DOHH2 (cell line): ENCODE measurements around the gene KLHL26.

Experiments
- H3F3A ChIP-seq: fragments of 200-600 bp; sonication (generic), shearing (Covaris generic); 2 replicates; pipeline ENCODE4 v1.6.0; 2016; ENCODE audit warnings: antibody characterized with exemption, mild to moderate bottlenecking; ENCODE audit not compliant: control insufficient read depth, insufficient read depth
- H3K27ac ChIP-seq: fragments of 200-600 bp; sonication (generic); 2 replicates; pipeline ENCODE4 v1.5.1; 2014; ENCODE audit warnings: low read depth, mild to moderate bottlenecking, low read length, moderate library complexity
- H3K27me3 ChIP-seq: fragments of 200-600 bp; sonication (generic); 2 replicates; pipeline ENCODE4 v1.6.1; 2014; ENCODE audit warnings: mild to moderate bottlenecking, low read length, mixed read lengths; ENCODE audit not compliant: control insufficient read depth
- H3K36me3 ChIP-seq: fragments of 200-600 bp; sonication (generic); 2 replicates; pipeline ENCODE4 v1.6.1; 2014; ENCODE audit warnings: mild to moderate bottlenecking, low read length, moderate library complexity, mixed read lengths; ENCODE audit not compliant: control insufficient read depth
- H3K4me1 ChIP-seq: fragments of 200-600 bp; sonication (generic); 2 replicates; pipeline ENCODE4 v1.6.1; 2014; ENCODE audit warnings: mild to moderate bottlenecking, low read length, mixed read lengths; ENCODE audit not compliant: control insufficient read depth
- H3K4me2 ChIP-seq: fragments of 200-600 bp; sonication (generic); 2 replicates; pipeline ENCODE4 v1.6.0; 2014; ENCODE audit warnings: mild to moderate bottlenecking, low read length, moderate library complexity
- H3K4me3 ChIP-seq: fragments of 200-600 bp; sonication (generic); 2 replicates; pipeline ENCODE4 v1.5.1; 2014; ENCODE audit warnings: mild to moderate bottlenecking, low read length, mixed read lengths
- H3K79me2 ChIP-seq: fragments of 200-600 bp; sonication (generic); 2 replicates; pipeline ENCODE4 v1.6.1; 2014; ENCODE audit warnings: mild to moderate bottlenecking, low read length, mixed read lengths; ENCODE audit not compliant: control insufficient read depth
- H3K9me2 ChIP-seq: fragments of 200-600 bp; sonication (generic); replicated peaks from 2 replicates; pipeline ENCODE4 v1.6.1; 2014; ENCODE audit warnings: mild to moderate bottlenecking, low read length, mixed read lengths; ENCODE audit not compliant: control insufficient read depth
- H3K9me3 ChIP-seq: fragments of 200-600 bp; sonication (generic); 2 replicates; pipeline ENCODE4 v1.6.1; 2014; ENCODE audit warnings: antibody characterized with exemption, low read length, mixed read lengths; ENCODE audit not compliant: control insufficient read depth, insufficient read depth
- H4K20me1 ChIP-seq: fragments of 200-600 bp; sonication (generic); 2 replicates; pipeline ENCODE4 v1.6.0; 2014; ENCODE audit warnings: low read depth, mild to moderate bottlenecking, antibody characterized with exemption, low read length, moderate library complexity; ENCODE audit not compliant: control insufficient read depth, insufficient read depth
- EZH2phosphoT487 ChIP-seq: fragments of 200-600 bp; sonication (generic); IDR thresholded peaks from 2 replicates; pipeline ENCODE4 v1.6.1; 2017; ENCODE audit warnings: borderline replicate concordance, mild to moderate bottlenecking, antibody characterized with exemption, low read length, moderate library complexity, mixed read lengths
- TF ChIP-seq, protein P1 (sequence below): fragments of 200-600 bp; sonication (generic); IDR thresholded peaks from one replicate; pipeline ENCODE4 v1.5.1; 2014; ENCODE audit warnings: antibody characterized with exemption, mild to moderate bottlenecking, low read depth, low read length; ENCODE audit not compliant: poor library complexity, severe bottlenecking

The KLHL26 gene

GRCh38 chr19:18645035-18645511 is 8.2 kb downstream of the KLHL26 start:
- no peak overlapping the region for H3K4me3 ChIP-seq
- no peaks in the 10 kb centered on the region for H3F3A ChIP-seq
- no peaks in the 10 kb centered on the region for H3K36me3 ChIP-seq
- H3K27me3 ChIP-seq: no peaks in the 10 kb centered on the region
- H3K9me2 ChIP-seq: no peaks in the 10 kb centered on the region
- H3K27ac ChIP-seq: no peak overlapping the region
- H4K20me1 ChIP-seq: 0 out of 2 replicates have a peak, but pooled peaks cover 7% of the 10 kb centered on the region
- peaks cover 43% of the 10 kb centered on the region for H3K79me2 ChIP-seq
- peaks cover 6% of the 10 kb centered on the region for H3K4me1 ChIP-seq
- no peak overlapping the region for H3K4me2 ChIP-seq
- TF ChIP-seq, protein P1, sequence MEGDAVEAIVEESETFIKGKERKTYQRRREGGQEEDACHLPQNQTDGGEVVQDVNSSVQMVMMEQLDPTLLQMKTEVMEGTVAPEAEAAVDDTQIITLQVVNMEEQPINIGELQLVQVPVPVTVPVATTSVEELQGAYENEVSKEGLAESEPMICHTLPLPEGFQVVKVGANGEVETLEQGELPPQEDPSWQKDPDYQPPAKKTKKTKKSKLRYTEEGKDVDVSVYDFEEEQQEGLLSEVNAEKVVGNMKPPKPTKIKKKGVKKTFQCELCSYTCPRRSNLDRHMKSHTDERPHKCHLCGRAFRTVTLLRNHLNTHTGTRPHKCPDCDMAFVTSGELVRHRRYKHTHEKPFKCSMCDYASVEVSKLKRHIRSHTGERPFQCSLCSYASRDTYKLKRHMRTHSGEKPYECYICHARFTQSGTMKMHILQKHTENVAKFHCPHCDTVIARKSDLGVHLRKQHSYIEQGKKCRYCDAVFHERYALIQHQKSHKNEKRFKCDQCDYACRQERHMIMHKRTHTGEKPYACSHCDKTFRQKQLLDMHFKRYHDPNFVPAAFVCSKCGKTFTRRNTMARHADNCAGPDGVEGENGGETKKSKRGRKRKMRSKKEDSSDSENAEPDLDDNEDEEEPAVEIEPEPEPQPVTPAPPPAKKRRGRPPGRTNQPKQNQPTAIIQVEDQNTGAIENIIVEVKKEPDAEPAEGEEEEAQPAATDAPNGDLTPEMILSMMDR: no peak
- TF ChIP-seq EZH2phosphoT487: no peak
- H3K9me3 ChIP-seq: no peaks in the 10 kb centered on the region

DNA sequence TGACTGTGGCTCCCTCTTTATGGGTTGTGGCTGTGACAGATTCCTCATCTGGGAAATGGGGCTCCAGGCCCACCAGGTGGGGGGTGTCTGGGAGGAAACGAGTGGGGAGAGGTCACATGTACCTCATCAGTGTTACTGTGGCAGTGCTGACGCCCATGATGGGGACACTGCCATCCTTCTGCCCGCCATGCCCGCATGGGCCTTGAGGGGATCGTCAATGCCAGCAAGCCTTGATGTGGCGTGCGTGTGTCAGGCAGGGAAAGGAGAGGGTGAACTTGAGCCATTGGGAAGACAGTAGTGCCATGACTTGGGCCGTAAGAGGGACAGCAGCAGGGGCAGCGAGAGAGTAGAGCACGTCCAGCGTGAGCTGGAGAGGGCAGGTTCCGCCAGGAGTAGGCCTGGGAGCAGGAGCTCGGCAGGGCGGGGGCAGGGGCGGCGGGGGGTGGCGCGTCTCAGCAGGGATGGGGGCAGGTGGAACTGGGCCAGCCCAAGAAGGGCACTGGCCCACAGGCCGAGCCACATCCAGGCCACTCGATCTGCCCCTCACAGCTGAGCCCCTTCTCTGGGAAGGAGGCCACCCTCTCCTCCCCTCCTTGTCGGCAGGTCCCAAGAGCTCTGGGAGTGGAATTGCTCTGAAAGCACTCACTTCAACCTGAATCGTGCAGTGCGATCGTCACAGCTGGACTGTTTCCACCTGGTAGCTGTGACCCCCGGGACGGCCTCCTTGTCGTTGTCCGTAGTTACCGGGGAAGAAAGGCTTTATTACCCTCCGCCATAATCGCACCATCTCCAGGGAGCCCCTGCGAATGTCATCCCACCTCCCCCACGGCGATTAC is 9.9 kb downstream of the KLHL26 start:
- Histone ChIP-seq H3K9me2 (no peaks in the 10 kb centered on the region), H3K9me3 (no peaks in the 10 kb centered on the region), H3K79me2 (peaks cover 36% of the 10 kb centered on the region), H3K4me3 (no peak overlapping the region), H3F3A (no peaks in the 10 kb centered on the region), H3K4me2 (no peak overlapping the region), H4K20me1 (0 out of 2 replicates have a peak, but pooled peaks cover 7% of the 10 kb centered on the region), H3K27ac (no peak overlapping the region), H3K4me1 (peaks cover 6% of the 10 kb centered on the region), H3K36me3 (no peaks in the 10 kb centered on the region), H3K27me3 (no peaks in the 10 kb centered on the region)
- TF ChIP-seq EZH2phosphoT487: no peak
- TF ChIP-seq, protein P1: no peak

- H3K4me3 ChIP-seq: no peak overlapping the region
- H3K9me2 ChIP-seq: no peaks in the 10 kb centered on the region
- 0 out of 2 replicates have a peak, but pooled peaks cover 7% of the 10 kb centered on the region for H4K20me1 ChIP-seq
- peaks cover 6% of the 10 kb centered on the region for H3K4me1 ChIP-seq
- H3K27ac ChIP-seq: no peak overlapping the region
- no peak for TF ChIP-seq EZH2phosphoT487
- TF ChIP-seq, protein P1: no peak
- H3K27me3 ChIP-seq: no peaks in the 10 kb centered on the region
- H3K9me3 ChIP-seq: no peaks in the 10 kb centered on the region
- no peaks in the 10 kb centered on the region for H3K36me3 ChIP-seq
- no peak overlapping the region for H3K4me2 ChIP-seq
- H3F3A ChIP-seq: no peaks in the 10 kb centered on the region
- H3K79me2 ChIP-seq: peaks cover 31% of the 10 kb centered on the region
Measured at GRCh38 chr19:18647371-18647767, 10.5 kb downstream of the KLHL26 start.
